Astrocyte (in vitro differentiated cells and primary cell): ENCODE results near the gene FOXL3. TPM values are rescaled to one million over a fixed set of nuclear protein-coding genes. Genes with fewer than 3 reads are reported as not detected.

Source experiments
- DNase-seq: peaks from one replicate; pipeline ENCODE4 v3.0.0-alpha.2; 2010; ENCODE audit warnings: low read depth
- FAIRE-seq: peaks from 2 replicates; lab custom pipeline; 2011; peaks lifted over from hg19 to GRCh38; lab: Jason Lieb, UNC
- H2AFZ ChIP-seq: 2 replicates; pipeline ENCODE4 v1.6.0; 2012; ENCODE audit warnings: low read depth, low read length, inconsistent platforms
- H3K27ac ChIP-seq: 2 replicates; pipeline ENCODE4 v1.5.1; 2011; ENCODE audit warnings: low read depth, low read length, inconsistent platforms
- H3K27me3 ChIP-seq: 2 replicates; pipeline ENCODE4 v1.6.0; 2011; ENCODE audit warnings: low read length, inconsistent platforms; ENCODE audit not compliant: insufficient read depth
- H3K36me3 ChIP-seq: 2 replicates; pipeline ENCODE4 v1.5.1; 2011; ENCODE audit warnings: low read length, inconsistent platforms; ENCODE audit not compliant: insufficient read depth
- H3K4me1 ChIP-seq: 2 replicates; pipeline ENCODE4 v1.5.1; 2011; ENCODE audit warnings: low read length, inconsistent platforms; ENCODE audit not compliant: insufficient read depth
- H3K4me2 ChIP-seq: 2 replicates; pipeline ENCODE4 v1.6.0; 2012; ENCODE audit warnings: low read length, inconsistent platforms
- H3K4me3 ChIP-seq: 2 replicates; pipeline ENCODE4 v1.5.1; 2011; ENCODE audit warnings: low read depth, mild to moderate bottlenecking, low read length, inconsistent platforms; ENCODE audit not compliant: insufficient read depth
- H3K79me2 ChIP-seq: 2 replicates; pipeline ENCODE4 v1.6.0; 2012; ENCODE audit warnings: mild to moderate bottlenecking, low read length, inconsistent platforms; ENCODE audit not compliant: insufficient read depth
- H3K9ac ChIP-seq: 2 replicates; pipeline ENCODE4 v1.6.0; 2012; ENCODE audit warnings: mild to moderate bottlenecking, low read length, inconsistent platforms
- H3K9me3 ChIP-seq: 2 replicates; pipeline ENCODE4 v1.5.1; 2012; ENCODE audit warnings: low read depth, mild to moderate bottlenecking, low read length, inconsistent platforms; ENCODE audit not compliant: insufficient read depth
- H4K20me1 ChIP-seq: 2 replicates; pipeline ENCODE4 v1.6.0; 2012; ENCODE audit warnings: low read length, inconsistent platforms; ENCODE audit not compliant: insufficient read depth
- H3K27ac Mint-ChIP-seq: one replicate; pipeline ENCODE4 v1.8.0; 2021; ENCODE audit warnings: mild to moderate bottlenecking, mixed read lengths; ENCODE audit not compliant: unreplicated experiment
- H3K27me3 Mint-ChIP-seq: one replicate; pipeline ENCODE4 v1.8.0; 2021; ENCODE audit warnings: low read depth, mixed read lengths; ENCODE audit not compliant: unreplicated experiment
- H3K36me3 Mint-ChIP-seq: one replicate; pipeline ENCODE4 v1.8.0; 2021; ENCODE audit warnings: low read depth, mixed read lengths; ENCODE audit not compliant: unreplicated experiment
- H3K4me1 Mint-ChIP-seq: one replicate; pipeline ENCODE4 v1.8.0; 2021; ENCODE audit warnings: low read depth, mixed read lengths; ENCODE audit not compliant: unreplicated experiment
- H3K4me3 Mint-ChIP-seq: one replicate; pipeline ENCODE4 v1.8.0; 2021; ENCODE audit warnings: mild to moderate bottlenecking, moderate library complexity, mixed read lengths; ENCODE audit not compliant: unreplicated experiment
- H3K9me3 Mint-ChIP-seq: one replicate; pipeline ENCODE4 v1.8.0; 2021; ENCODE audit warnings: mild to moderate bottlenecking, mixed read lengths; ENCODE audit not compliant: unreplicated experiment
- CTCF ChIP-seq: IDR thresholded peaks from 2 replicates; pipeline ENCODE4 v1.5.1; 2011; ENCODE audit warnings: low read depth, mild to moderate bottlenecking, inconsistent platforms, low read length, moderate library complexity; ENCODE audit not compliant: insufficient read depth
- EZH2 ChIP-seq: IDR thresholded peaks from 2 replicates; pipeline ENCODE4 v1.6.1; 2012; ENCODE audit warnings: mild to moderate bottlenecking, low read length, inconsistent platforms; ENCODE audit not compliant: insufficient read depth
- total RNA-seq: library from RNA; stranded (reverse); gene quantifications from 2 replicates; pipeline ENCODE4 v1.2.1, GENCODE V29; 2021

The FOXL3 gene
- total RNA-seq, 1 donor from 2014 or later: not detected

DNA sequence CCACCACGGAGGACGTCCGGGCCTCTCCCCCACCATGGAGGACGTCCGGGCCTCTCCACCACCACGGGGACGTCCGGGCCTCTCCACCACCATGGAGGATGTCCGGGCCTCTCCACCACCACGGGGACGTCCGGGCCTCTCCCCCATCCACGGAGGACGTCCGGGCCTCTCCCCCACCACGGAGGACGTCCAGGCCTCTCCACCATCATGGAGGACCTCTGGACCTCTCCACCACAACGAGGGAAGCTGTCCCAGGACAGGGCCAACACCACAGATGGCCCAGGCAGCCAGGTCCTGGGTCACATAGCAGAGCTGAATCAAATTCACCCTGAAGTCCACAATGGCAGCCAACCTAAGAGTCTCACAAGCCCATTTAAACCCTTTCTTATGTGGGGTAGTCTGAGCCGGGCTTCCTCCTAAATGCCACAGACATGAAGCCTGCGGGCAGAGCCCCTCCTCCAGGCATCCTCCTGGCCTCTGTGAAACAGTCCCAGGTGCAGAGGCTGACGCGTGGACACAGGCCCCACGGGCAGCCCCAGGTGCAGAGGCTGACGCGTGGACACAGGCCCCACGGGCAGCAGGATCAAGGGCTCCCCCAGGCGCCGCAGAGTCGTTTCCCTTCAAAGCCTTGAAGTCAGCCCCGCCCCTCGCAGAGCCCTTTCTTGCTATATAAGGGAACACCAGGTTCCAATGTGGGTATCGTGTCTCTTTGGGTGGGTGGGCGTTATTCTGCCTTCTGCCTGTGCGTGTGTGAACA lies 47.0 kb downstream of the FOXL3 start:
- no peaks in the 10 kb centered on the region for H3K79me2 ChIP-seq
- H3K9ac ChIP-seq: no peak overlapping the region
- H3K27me3 ChIP-seq: peaks cover 6% of the 10 kb centered on the region
- H4K20me1 ChIP-seq: no peaks in the 10 kb centered on the region
- H3K27ac ChIP-seq: no peak overlapping the region
- H3K4me2 ChIP-seq: no peak overlapping the region
- Mint-ChIP-seq H3K27ac (no peak overlapping the region), H3K27me3 (peaks cover 34% of the 10 kb centered on the region), H3K9me3 (no peaks in the 10 kb centered on the region), H3K36me3 (no peaks in the 10 kb centered on the region), H3K4me3 (no peak overlapping the region), H3K4me1 (no peaks in the 10 kb centered on the region)
- H3K9me3 ChIP-seq: peaks cover 7% of the 10 kb centered on the region
- no peak overlapping the region for H3K4me3 ChIP-seq
- no peaks in the 10 kb centered on the region for H3K36me3 ChIP-seq
- H3K4me1 ChIP-seq: peaks cover 8% of the 10 kb centered on the region
- DNase-seq (no peak), FAIRE-seq (no peak)
- no peak for TF ChIP-seq EZH2
- no peak for TF ChIP-seq CTCF
- no peak overlapping the region for H2AFZ ChIP-seq

GRCh38 chr7:337567-337951 lies 47.6 kb downstream of the FOXL3 start:
- peaks cover 7% of the 10 kb centered on the region for H3K9me3 ChIP-seq
- no peaks in the 10 kb centered on the region for H3K36me3 ChIP-seq
- Mint-ChIP-seq H3K27me3 (peaks cover 33% of the 10 kb centered on the region), H3K9me3 (no peaks in the 10 kb centered on the region), H3K36me3 (no peaks in the 10 kb centered on the region), H3K27ac (no peak overlapping the region), H3K4me3 (no peak overlapping the region), H3K4me1 (no peaks in the 10 kb centered on the region)
- H3K4me2 ChIP-seq: no peak overlapping the region
- no peak overlapping the region for H3K27ac ChIP-seq
- TF ChIP-seq CTCF (no peak), EZH2 (no peak)
- DNase-seq (no peak), FAIRE-seq (no peak)
- H3K79me2 ChIP-seq: no peaks in the 10 kb centered on the region
- H3K9ac ChIP-seq: no peak overlapping the region
- H4K20me1 ChIP-seq: no peaks in the 10 kb centered on the region
- peaks cover 7% of the 10 kb centered on the region for H3K4me1 ChIP-seq
- no peak overlapping the region for H2AFZ ChIP-seq
- peaks cover 6% of the 10 kb centered on the region for H3K27me3 ChIP-seq
- H3K4me3 ChIP-seq: no peak overlapping the region
